Placental pericyte (primary cell): ENCODE measurements around the gene CASP12. TPM values are rescaled to one million over a fixed set of nuclear protein-coding genes. Genes with fewer than 3 reads are reported as not detected.

ENCODE experiments used
- small RNA-seq: library from RNA; depleted of rRNA; stranded (forward); fragments of <200 nt; gene quantifications from one replicate; pipeline ENCODE3, GENCODE V24; 2012; ENCODE audit warnings: low replicate concordance
- total RNA-seq: library from RNA; depleted of rRNA; stranded (reverse); fragments of >200 nt; gene quantifications from 2 replicates; pipeline ENCODE4 v1.2.3, GENCODE V29; 2012

Gene CASP12
- 0.29 TPM in 1 of 2 replicates, not detected in the other for total RNA-seq

DNA sequence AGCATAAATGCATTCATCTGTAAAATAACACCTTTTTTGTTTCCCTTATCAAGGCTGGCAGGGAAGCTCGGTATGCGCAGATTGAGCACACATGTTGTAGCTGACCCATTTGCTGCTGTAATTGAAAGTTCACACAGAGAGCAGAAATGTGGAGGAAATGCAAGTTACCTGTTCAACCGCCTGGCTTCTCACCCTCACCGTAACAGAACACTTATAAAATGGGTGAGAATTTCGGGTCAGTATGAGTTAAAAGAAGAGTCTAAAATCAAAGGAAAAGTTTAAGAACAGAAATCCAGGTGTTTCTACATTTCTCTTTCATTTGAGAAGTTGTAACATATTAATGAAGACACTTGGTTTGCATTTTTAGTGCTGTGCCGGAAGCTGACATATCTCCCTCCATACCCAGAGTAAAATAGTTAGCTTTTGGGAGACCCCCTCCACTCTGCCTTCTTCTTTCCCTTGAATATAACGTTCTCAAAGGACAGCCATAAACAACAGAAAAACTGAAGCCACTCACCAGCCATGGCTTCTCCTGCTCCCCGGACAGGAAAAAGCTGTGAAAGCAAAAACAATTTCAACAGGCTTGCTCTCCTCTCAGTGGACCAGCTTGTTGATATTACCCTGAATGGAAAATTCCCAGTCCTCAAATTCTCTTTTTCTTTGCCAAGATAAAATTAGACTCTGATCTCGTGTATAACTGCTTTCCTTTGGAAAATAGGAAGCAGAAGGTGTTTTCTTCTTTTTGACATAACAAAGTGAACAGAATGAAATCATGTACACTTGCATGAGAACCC is at the start of gene CASP12:
Gene CASP12 (minus strand): TSS at position 570 of the 794 bp plus-strand sequence.

Small RNA genes within 50 kb of the gene (small RNA-seq; reads per million reads assigned to genes)
- not detected for gene AP002004.1

Other genes with a start within 250 kb of the CASP12 start
- gene CASP4, start 70.1 kb upstream of the CASP12 start, total RNA-seq = 158 and 269 TPM in 2 replicates
- gene CASP5, start 124.7 kb upstream of the CASP12 start, total RNA-seq = 1.5 TPM in 1 of 2 replicates, not detected in the other
- gene CASP1, start 136.7 kb upstream of the CASP12 start, total RNA-seq = 25.3 and 32.0 TPM in 2 replicates
- gene CARD16, start 146.9 kb upstream of the CASP12 start, total RNA-seq = 25.9 and 29.8 TPM in 2 replicates
- 10.7 and 11.2 TPM in 2 replicates for gene CARD18, start 241.3 kb upstream of the CASP12 start, total RNA-seq